Kidney epithelial cell (primary cell): ENCODE measurements around the gene TST. TPM values are rescaled to one million over a fixed set of nuclear protein-coding genes. Genes with fewer than 3 reads are reported as not detected.

Experiments used
- DNase-seq: peaks from one replicate; pipeline ENCODE4 v3.0.0-alpha.2; 2010; ENCODE audit warnings: low read depth
- H3K27me3 ChIP-seq: 2 replicates; pipeline ENCODE4 v1.6.0; 2011; ENCODE audit warnings: low read length; ENCODE audit not compliant: control insufficient read depth, insufficient read depth
- H3K36me3 ChIP-seq: 2 replicates; pipeline ENCODE4 v1.5.1; 2011; ENCODE audit warnings: low read length; ENCODE audit not compliant: control insufficient read depth, insufficient read depth
- H3K4me3 ChIP-seq: 2 replicates; pipeline ENCODE4 v1.5.1; 2011; ENCODE audit warnings: low read depth, mild to moderate bottlenecking, control low read depth, low read length
- total RNA-seq: library from RNA; depleted of rRNA; stranded (reverse); fragments of >200 nt; gene quantifications from 2 replicates; pipeline ENCODE4 v1.2.3, GENCODE V29; 2015
- TF ChIP-seq, protein P1 (sequence below): IDR thresholded peaks from 2 replicates; pipeline ENCODE4 v1.5.1; 2011; ENCODE audit warnings: mild to moderate bottlenecking, moderate library complexity, low read length, control low read depth, inconsistent platforms; ENCODE audit not compliant: insufficient read depth, poor library complexity, severe bottlenecking

The TST gene
- total RNA-seq, 1 donor from 2014 or later = 64.3 TPM

GRCh38 chr22:37014835-37015586 is 4.2 kb downstream of the TST start:
- TF ChIP-seq, protein P1, sequence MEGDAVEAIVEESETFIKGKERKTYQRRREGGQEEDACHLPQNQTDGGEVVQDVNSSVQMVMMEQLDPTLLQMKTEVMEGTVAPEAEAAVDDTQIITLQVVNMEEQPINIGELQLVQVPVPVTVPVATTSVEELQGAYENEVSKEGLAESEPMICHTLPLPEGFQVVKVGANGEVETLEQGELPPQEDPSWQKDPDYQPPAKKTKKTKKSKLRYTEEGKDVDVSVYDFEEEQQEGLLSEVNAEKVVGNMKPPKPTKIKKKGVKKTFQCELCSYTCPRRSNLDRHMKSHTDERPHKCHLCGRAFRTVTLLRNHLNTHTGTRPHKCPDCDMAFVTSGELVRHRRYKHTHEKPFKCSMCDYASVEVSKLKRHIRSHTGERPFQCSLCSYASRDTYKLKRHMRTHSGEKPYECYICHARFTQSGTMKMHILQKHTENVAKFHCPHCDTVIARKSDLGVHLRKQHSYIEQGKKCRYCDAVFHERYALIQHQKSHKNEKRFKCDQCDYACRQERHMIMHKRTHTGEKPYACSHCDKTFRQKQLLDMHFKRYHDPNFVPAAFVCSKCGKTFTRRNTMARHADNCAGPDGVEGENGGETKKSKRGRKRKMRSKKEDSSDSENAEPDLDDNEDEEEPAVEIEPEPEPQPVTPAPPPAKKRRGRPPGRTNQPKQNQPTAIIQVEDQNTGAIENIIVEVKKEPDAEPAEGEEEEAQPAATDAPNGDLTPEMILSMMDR = no peak
- no peak for DNase-seq
- no peak overlapping the region for H3K4me3 ChIP-seq
- no peaks in the 10 kb centered on the region for H3K27me3 ChIP-seq
- peaks cover 2% of the 10 kb centered on the region for H3K36me3 ChIP-seq

DNA sequence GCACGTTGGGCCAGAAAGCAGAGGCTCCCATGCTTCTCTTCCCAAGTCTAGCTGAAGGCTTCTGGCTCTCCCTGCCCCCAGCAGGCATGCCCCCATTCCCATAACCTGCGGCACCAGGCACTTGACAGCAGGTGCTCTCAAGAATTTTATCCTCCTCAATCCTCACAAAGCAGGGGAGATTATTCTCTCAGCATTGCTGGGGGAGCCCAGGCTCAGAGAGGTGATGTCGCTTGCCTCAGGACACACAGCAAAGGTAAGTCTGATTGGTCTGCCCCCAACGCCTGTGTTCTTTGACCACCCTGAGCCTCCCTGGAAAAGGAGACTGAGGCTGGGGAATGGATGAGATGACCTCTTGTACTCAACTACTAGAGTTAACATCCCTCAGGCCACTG is 4.8 kb downstream of the TST start:
- TF ChIP-seq, protein P1 = no peak
- Histone ChIP-seq H3K36me3 (peaks cover 2% of the 10 kb centered on the region), H3K4me3 (no peak overlapping the region), H3K27me3 (no peaks in the 10 kb centered on the region)
- DNase-seq = no peak

DNA sequence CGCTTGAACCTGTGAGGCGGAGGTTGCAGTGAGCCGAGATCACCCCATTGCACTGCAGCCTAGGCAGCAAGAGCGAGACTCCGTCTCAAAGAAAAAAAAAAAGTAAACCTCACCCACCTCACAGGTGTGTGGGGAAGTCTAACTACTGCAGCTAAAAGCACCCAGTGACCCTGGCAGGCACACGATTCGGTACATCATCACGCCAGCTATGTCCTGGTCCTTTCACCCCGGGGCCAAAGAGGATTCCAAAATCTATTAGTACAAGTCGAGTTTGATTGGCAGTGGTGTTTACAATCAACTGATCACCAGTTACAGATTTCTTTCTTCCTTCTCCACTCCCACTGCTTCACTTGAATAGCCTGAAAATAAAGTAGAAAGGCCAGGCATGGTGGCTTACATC is 6.3 kb downstream of the TST start:
- peaks cover 2% of the 10 kb centered on the region for H3K36me3 ChIP-seq
- H3K27me3 ChIP-seq = no peaks in the 10 kb centered on the region
- no peak for DNase-seq
- H3K4me3 ChIP-seq = no peak overlapping the region
- TF ChIP-seq, protein P1 = no peak

GRCh38 chr22:37012262-37012904 is 6.9 kb downstream of the TST start:
- Histone ChIP-seq H3K36me3 (no peaks in the 10 kb centered on the region), H3K4me3 (no peak overlapping the region), H3K27me3 (no peaks in the 10 kb centered on the region)
- DNase-seq = no peak
- TF ChIP-seq, protein P1 = no peak

- Histone ChIP-seq H3K27me3 (peaks cover 3% of the 10 kb centered on the region), H3K4me3 (no peak overlapping the region), H3K36me3 (no peaks in the 10 kb centered on the region)
- TF ChIP-seq, protein P1 = no peak
- DNase-seq = no peak
Measured at GRCh38 chr22:37011472-37011871, 7.8 kb downstream of the TST start.
